ENCODE data around the gene PIGS.

The PIGS gene

DNA sequence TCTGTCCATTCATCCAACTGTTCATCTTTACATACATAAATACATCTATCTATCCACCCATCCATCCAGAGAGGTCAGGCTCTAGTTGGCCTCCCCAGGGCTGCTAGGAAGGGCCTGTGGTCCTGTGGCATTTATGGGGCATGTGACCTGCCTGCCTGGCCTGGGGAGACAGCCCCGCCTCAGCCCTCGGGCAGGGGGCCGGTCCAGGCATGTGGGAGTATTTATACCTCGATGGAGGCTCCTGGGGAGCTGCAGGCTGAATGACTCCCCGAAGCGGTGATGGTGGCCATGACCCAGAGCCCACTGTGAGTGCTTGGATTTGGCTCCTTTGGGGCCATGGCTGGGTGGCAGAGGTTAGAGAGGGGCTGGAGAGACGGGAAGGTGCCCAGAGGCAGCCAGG, 57.8 kb downstream of the PIGS start:
- in situ Hi-C loops (cut with MboI; ENCODE audit: low sequenced_read_pairs): loop anchor here (25.0 kb wide), 1 partner anchor 101 kb away; the partner anchor contains the start of gene SLC46A1

DNA sequence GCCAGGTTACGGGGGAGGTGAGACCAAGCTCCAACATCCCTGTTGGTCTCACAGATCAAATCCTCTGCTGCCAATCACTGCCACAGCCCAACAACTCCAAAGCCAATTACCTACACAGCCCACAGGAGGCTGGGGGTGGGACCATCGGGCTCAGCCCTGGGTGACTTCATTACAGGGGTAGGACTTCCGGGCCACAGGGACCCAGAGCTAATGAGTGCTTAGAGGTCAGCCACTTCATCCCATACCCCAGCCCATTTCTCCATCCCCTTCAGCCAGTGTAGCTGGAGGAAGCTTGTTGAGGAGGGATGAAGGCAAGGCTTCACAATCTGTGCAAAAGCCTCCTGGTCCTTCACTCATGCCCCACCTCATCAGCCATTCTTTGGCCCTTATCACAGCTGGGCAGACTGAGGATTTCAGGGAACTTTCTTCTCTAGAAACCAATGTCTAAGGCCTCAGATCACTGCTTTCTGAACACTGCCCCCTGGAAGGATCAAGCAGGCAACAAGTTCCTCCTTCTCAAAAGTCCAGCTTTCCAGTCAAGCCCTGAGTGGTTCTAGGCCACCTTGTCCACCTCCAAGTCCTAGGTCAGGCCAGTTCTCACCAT, 59.4 kb downstream of the PIGS start:
- in situ Hi-C loops (cut with MboI; ENCODE audit: low sequenced_read_pairs): loop anchor here (25.0 kb wide), 1 partner anchor 100 kb away; the partner anchor contains the start of gene SLC46A1

GRCh38 chr17:28509789-28510188, 61.5 kb downstream of the PIGS start:
- in situ Hi-C loops (cut with MboI; ENCODE audit: low sequenced_read_pairs): loop anchor here (25.0 kb wide), 1 partner anchor 97 kb away; the partner anchor contains the start of gene SLC46A1

DNA sequence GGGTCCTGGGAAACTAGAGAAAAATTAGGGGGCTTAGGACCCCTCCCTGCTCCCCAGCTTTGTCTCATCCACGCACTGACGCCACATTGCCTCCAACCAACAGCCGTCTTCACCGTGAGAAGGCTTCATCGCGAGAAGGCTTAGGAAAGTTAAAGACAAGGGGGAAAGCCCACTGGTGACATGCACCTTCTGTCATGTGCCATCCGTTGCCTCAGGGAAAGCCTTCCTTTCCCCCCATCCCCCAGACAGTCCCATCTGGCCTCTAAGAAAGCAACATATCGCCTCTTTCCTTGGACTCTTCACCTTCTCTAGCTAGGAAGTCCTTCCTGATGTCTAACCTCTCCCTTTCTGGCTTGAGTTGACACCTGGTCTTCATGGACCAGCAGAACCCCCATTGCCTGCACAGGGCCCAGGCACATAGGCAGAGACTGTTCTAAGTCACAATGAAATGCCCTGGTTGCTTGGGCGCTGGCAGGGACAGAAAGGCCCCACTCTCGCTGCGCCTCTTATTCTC, 63.1 kb downstream of the PIGS start:
- in situ Hi-C loops (cut with MboI; ENCODE audit: low sequenced_read_pairs): loop anchor here (25.0 kb wide), 1 partner anchor 96 kb away; the partner anchor contains the start of gene SLC46A1

- in situ Hi-C loops (cut with MboI; ENCODE audit: low sequenced_read_pairs): loop anchor here (25.0 kb wide), 1 partner anchor 95 kb away; the partner anchor contains the start of gene SLC46A1
Measured at GRCh38 chr17:28507567-28508203, 63.6 kb downstream of the PIGS start.

DNA sequence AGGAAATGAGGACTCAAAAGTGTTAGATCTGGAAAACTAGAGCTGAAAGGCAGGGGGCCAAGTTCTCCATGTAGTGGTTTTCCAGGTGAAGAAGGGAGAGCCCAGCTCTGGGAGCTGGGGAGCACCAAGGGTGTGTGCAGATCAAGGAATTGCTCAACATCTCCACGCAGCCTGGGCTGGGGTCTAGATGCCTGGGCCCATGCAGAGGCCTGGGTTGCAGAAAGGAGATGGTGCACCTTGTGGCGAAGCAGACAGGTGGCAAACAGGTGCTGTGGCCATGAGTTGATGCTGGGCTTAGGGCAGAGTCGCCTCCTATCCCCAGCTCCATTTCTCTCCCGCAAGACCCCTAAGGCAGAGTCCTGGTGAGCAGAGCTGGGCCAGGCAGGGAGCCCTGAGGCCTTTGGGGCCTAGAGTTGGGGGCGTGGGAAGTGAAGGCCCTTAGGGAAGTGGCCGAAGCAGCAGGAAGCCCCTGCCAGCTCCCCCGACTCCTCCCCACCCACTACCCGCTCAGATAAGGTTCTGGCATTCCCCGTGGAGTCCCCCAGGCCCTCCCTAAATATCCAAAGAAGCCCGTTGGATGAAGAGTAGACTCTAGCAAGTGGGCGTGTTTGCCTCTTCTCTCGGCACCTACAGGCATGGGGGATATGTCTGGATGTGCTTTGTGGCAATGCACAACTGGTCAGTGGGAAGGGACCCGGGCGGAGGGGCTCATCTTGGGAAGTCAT, 64.4 kb downstream of the PIGS start:
- in situ Hi-C loops (cut with MboI; ENCODE audit: low sequenced_read_pairs): loop anchor here (25.0 kb wide), 1 partner anchor 95 kb away; the partner anchor contains the start of gene SLC46A1

DNA sequence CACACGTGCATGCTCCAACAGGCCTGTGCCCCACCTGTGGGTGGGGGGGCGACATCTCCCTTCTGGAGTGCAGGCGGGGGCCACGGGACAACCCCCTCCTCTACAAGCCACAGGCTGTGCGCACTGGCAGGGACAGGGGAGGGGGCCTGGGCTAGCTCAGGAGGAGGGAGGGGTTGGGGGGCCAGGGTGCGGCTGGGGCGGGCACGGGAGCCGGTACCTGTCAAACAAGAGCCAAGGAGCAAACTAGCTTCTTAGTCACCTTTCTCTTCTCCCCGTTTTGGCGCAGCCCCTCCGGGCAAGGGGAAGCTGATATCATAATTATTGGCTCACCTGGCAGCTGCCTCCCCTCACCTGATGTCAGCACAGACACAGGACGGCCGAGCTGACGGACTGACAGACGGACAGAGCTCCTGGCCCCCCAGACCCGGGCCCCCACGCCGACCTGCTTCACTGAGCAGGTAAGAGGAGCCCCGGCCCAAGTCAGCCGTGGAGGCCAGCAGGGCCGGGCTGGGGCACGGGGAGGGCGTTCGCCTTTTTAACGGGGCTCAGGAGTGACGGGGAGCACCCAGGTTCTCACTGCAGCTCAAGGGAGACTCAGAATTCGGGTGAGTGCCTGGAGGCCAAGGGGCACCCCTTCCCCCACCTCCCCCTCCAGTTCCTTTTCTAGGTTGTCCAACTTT, 65.2 kb downstream of the PIGS start, which contains the start of gene FOXN1:
TSS of gene FOXN1 (plus strand) at position 363 of the 680 bp plus-strand sequence. CDS start 17,622 bp downstream, outside the sequence.
- in situ Hi-C loops (cut with MboI; ENCODE audit: low sequenced_read_pairs): loop anchor here (25.0 kb wide), 1 partner anchor 94 kb away; the partner anchor contains the start of gene SLC46A1

GRCh38 chr17:28503420-28503819, 67.9 kb downstream of the PIGS start:
- in situ Hi-C loops (cut with MboI; ENCODE audit: low sequenced_read_pairs): loop anchor here (25.0 kb wide), 1 partner anchor 91 kb away; the partner anchor contains the start of gene SLC46A1

Data from HL-60/S4 (cell line).